GM19397 (cell line): ENCODE results near the gene DENND1A.

Experiments
- ATAC-seq: cut with Tn5 transposase; IDR thresholded peaks from one replicate; pipeline ENCODE4 v1.9.1; 2021; ENCODE audit warnings: mild to moderate bottlenecking, moderate library complexity; ENCODE audit not compliant: unreplicated experiment

Gene DENND1A

DNA sequence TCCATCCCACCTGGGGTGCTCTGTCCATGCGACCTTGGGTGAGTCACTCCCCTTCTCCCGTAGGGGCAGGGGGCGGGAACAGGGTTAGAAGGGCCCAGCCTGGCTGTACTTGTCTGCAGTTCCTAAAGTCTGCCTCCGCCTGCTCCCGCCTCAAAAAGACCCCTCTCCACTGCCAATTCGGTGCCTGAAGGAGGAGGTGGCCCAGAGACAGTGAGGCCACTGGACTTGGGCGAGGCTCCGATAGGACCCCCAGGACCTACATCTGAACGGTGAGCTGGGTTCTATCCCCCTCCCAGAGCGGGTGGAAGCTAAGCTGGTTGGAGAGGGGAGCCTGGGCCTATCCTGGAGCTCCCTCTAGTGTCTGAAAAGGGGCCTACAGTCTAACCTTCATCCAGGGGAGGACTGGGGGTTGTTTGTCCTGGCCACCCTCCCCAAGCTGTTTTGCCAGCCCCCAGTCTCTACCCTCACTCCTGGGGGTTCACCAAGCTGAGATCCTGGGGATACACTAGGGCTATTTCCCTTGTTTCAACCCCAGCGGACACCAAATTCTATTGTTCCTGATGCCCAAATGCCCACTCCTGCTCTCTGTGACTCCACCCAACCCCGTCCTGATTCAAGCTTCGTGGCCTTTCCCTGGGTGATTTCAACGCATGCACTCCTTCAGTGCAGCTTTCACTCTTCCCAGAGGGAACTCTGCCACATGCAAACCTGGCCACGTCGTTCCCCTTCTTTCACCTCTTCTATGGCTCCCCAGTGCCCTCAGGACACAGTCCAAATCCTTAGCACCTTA, 580.0 kb downstream of the DENND1A start:
- no peak for ATAC-seq

- no peak for ATAC-seq
These were observed 580.9 kb downstream of the DENND1A start for GRCh38 chr9:123349033-123349432.

- ATAC-seq = no peak
These were observed 581.5 kb downstream of the DENND1A start for GRCh38 chr9:123348317-123348992.

DNA sequence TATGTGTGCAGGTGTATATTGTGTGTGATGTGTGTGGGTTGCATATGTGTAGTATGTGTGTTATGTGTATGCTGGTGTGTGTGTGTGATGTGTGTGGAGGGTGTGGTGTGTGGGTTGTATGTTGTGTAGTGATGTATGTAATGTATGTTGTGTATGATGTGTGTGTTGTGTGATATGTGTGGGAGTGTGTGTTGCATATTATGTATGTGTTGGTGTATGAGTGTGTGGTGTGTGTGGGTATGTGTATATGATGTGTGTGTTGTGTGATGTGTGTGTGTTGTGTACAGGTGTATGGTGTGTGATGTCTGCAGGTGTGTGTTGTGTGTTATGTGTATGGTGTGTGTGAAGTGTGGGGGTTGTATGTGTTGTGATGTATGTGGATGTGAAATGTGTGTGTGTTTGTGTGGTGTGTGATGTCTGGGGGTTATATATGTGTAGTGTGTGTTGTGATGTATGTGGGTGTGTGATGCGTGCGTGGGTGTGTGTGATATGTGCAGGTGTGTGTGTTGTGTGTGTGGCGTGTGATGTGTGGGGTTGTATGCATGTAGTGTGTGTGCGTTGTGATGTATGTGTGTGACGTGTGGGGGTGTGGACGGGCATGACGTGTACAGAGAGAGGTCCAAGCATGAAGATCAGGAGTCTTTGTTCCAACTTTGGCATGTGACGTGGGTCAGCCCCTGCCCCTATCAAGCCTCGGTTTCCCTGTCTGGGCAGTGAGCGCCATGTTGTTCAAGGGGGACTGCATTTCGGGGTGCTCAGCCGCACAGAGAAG, 582.5 kb downstream of the DENND1A start:
- ATAC-seq = no peak

DNA sequence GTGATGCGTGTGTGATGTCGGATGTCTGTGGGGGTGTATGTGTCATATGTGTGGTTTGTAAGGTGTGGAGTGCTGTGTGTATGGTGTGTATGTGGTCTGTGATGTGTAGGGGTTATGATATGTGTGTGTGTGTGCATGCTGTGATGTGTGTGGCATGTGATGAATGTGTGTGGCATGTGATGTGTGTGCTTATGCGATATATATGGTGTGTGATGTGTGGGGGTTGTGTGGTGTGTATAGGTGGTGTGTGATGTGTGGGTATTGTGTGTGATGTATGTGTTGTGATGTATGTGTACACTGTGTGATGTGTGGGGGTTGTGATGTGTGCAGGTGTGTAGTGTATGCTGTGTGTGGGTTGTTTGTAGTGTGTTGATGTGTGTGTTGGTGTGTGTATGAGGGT, 583.1 kb downstream of the DENND1A start:
- ATAC-seq = no peak

- ATAC-seq = no peak
These were observed 583.9 kb downstream of the DENND1A start for GRCh38 chr9:123346026-123346425.

GRCh38 chr9:123345567-123345955, 584.4 kb downstream of the DENND1A start:
- ATAC-seq = no peak

DNA sequence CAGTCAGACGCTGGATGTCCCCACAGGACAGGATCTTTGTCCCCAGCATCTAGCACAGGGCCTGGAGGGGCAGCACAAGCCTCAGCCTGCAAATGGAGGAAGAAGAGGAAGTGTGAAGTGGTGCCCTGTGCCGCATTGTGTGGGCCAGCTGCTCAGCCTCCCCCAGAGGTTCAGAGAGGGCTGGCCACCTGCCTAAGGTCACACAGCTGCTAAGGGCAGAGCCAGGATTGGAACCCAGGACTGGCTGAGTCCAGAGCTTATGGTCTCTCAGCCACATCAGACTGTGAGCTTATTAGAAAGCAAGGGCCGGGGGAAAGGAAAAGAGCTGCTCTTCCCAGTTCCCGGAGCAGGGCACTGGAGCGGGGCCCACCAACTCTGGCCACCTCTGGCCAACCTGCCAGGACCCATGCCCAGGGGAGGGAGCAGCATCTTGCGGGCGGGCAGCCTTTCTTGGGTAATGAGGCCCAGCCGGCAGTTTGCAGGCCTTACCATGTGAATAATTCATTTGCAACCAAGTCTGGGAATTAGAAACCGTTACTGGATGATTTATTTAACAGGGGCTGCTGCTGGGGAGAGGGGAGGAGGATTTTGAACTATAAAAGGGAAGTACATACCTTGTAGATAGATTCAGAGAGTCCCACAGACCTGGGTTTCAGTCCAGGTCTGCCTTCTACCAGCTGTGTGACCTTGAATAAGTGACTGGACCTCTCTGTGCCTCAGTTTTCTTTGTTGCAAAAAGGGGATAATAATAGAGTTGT, 585.6 kb downstream of the DENND1A start:
- ATAC-seq = no peak

GRCh38 chr9:123343443-123344191, 586.3 kb downstream of the DENND1A start:
- ATAC-seq = no peak

DNA sequence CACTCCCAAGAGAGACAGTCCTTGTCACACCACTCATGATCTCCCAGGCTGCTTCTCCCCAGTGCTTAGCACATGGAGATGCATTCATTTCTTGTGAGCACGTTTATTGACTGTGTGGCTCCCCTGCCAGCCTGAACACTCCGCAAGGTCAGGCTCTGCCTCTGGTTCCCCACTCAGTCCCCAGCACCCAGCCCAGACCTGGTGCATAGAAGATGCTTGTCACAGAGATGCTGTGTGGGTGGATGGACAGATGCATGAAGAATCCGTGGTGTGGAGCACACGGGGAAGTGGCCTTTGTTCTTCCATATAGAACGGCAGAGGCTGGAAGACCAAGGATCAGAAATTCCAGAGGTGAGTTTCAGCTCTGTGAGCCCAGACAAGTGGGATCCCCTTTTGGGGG, 587.7 kb downstream of the DENND1A start:
- ATAC-seq = no peak

- ATAC-seq = no peak
These were observed 588.1 kb downstream of the DENND1A start for GRCh38 chr9:123341816-123342215.

DNA sequence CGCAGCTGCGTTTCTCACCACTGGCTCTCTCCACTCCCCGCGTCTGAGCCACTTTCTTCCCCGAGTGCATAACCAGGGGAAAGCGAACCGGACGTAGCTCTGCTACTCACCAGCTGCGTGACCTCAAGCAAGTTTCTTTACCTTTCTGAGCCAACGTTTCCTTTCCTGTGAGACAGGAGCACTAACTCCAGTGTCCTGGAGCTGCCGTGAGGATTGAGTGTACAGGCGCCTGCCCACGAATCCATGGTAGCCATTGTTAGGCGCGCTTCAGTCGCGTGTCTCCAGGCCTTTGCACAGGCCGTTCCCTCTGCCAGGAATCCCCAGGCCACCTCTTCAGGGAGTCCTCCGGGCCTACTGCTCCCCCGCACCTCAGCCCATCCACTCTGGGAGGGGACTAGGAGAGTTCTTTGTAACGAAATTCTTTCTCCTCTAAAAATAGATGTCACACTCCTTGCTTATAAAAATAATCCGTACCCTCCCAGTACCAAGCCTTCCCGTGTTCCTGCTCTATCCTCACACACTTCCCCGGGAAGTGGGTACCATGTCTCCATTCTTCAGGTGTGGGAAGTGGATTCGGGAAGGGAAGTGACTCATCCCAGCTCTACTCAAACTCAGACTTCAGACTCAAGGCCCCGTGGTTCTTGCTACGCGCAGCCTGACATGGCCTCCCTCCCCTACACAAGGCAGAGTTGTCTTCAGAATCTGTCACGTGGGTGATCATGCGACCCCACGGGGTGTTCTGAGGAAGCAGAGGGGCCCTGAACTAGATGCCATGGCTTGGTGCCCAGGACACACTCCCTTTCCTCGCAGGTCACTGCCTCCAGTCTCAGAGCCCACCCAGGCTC, 590.0 kb downstream of the DENND1A start:
- ATAC-seq = peak; percentile 39

GRCh38 chr9:123338710-123339665, 590.9 kb downstream of the DENND1A start:
- ATAC-seq = peak; percentile 69

GRCh38 chr9:123337971-123338370, 592.0 kb downstream of the DENND1A start:
- no peak for ATAC-seq

DNA sequence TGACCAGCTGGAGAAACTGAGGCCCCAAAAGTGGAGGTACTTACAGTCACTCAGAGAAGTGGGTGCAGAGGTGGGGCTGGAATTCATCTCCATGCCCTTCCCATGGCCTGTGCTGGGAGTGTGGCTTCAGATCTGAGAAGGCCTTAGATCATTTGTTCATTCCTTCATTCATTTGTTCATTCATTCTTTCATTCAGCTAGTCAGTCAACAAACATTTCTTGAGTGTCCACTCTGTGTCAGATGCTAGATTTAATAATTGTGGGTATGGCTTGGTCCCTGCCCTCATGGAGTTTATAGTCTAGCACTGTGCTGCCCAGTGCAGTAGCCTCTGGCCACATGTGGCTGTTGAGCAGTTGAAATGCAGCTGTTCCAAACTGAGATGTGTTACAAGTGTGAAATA, 593.0 kb downstream of the DENND1A start:
- no peak for ATAC-seq

- no peak for ATAC-seq
These were observed 593.5 kb downstream of the DENND1A start for GRCh38 chr9:123336449-123336848.

- no peak for ATAC-seq
These were observed 594.0 kb downstream of the DENND1A start for GRCh38 chr9:123335986-123336329.
